HuH-7.5 (cell line): ENCODE measurements around the gene PDZRN4.
A peak's percentile ranks its signal among the peaks of the same experiment; 100 is the strongest.
"Not testable (repeated sequence)": the region's sequence is repeated elsewhere in the genome, so short reads cannot be mapped to it uniquely, and the experiment has no call there.

Experiments
- DNase-seq: peaks from one replicate; pipeline ENCODE4 v3.0.0; 2011; ENCODE audit warnings: low spot score

Gene PDZRN4

DNA sequence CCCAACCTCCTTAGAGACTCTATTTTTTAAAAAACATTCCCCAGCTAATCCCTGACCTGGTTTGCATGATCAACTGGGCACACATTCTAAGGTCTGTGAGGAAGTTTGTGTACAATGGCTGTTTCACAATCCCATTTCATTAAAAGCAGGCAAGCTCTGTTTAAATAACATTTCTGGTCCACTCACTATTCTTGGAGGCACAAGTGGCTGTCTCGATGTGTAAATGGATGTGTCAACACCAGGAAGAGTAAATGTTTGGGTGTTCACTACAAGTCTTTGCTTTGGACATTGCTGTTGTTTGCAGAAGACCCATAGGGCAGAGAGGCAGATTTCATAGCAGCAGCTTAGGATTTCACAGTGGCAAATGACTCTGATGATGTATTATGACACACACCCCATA lies 98.3 kb downstream of the PDZRN4 start:
- DNase-seq: peak; percentile 19

DNA sequence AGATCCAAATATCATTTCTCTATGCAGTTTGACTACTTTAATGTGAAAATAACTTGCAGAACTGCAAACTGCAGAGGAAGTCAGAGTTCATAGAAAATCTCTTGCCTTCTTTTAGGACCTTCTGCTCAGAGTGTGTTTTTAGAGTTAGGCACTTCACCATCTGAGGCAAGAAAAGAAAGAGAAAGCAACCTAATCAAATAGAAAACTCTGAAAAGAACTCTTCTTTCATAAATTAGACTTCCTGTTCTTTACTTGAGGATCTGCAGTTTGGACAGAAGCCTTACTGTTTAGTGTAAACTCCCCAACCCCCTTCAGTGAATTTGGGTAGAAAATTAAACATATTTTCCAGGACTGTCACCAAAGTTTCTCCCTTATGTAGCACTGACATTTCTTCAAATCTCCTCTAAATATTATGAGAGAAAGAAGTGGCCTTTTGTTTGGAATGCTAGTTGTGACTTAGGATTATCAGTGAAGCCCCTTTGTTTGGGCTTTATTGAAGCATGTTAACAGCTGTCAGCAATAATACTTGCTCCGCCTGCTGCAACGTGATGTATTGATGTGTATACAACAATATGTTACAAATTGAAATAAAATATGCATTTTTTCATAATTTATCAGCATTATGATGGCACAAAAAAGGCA lies 99.5 kb downstream of the PDZRN4 start:
- DNase-seq: no peak

DNA sequence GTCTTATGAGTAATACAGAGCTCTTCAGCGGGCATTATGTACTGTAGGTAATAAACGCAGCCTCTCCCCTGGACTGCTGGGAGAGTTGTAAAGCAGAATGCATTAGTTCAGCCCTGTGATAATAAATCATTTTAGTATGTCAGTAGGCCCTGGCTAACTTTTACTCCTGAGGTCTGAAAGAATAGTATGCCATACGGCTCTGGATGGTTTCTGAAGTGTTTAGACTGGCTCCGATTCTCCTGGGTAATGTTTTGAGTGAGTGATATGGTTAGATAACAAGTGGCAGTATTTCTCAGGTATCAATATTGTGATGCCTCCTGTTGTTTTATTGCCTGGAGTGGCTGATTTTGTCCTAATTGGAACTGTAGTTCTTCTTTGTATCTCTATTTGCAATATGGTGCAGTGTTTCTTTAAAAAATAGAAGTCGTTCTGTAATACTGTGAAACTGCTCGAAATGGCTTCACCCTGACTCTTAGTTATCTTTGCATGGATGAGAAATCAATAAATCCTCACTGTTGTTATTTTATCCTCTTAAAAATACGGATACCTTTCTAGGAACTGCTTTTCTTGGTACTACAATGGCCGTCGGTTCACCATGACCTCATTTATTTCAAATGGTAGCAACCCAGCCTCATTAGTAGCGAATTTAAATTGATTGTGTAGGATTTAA lies 100.2 kb downstream of the PDZRN4 start:
- no peak for DNase-seq

DNA sequence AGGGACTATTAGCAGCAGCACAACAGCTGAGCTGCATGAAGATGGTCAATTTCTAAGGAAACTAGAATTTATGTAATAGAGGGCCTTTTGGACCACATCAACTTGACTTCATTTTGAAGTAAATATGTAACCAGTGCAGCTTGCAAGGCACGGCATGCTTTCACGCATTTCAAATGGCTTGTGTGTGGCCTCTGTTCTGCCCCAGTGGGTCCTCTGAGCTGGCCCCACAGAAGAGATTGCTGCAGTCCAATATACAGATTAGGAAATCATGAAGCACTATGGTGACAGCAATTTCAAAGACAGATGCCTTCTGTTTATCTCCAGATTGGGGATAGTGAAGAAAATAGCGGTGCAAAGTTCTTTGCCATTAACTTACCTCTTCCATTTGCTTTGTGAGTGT lies 101.4 kb downstream of the PDZRN4 start:
- no peak for DNase-seq

DNA sequence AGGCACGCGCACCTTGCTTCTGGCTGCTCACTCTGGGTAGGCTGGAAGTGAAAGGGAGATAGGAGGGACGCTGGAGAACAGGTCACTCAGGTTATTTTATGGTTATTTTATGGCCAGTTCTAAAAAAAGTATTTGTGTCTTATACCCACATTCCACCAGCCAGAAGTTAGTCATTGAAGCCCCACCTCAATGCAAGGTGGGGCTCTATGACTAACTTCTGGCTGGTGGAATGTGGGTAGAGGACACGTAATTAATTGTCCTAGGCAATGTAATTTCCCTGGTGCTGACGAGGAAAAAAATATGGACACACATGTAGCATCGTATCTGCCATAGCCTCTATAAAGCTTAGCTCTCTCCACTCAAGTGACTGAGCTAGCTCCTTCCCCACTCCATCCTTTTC lies 104.9 kb downstream of the PDZRN4 start:
- no peak for DNase-seq

DNA sequence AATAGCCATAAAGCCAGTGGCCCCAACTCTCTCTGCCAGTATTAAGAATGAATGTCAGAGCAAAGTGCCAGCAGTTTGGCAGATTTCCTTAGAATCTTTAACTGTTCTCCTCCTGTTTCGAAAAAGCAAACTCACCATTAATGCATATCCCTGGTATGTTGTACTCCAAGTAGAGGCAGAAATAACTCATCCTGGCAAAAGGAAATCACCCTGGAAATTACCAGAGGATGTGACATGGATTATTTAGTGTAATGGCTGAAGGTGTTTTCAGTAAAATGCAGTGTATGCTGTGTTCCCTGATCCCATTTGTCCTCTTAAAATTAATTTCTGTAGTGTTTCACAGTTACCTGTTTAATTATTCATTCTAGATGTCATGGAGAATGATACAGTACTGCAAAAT lies 105.3 kb downstream of the PDZRN4 start:
- no peak for DNase-seq

DNA sequence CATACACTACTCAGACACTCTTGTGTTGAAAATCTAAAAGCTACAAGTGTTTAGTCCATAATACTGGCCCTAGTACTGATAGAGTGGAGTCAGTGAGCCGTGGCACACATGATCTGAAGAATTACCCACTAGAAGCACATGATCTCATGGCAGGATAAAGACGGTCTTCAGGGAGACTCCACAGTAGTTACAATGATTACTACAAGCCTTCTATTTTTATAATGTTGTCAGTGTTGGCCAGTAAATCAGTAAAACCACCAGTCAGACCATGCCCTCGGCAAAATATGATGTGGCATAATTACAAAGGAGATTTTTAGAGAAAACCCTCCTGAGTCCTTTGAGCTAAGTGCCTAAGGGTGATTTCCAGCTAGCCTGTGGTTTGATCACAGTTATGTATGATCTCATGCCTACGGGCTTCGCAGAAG lies 114.9 kb downstream of the PDZRN4 start:
- no peak for DNase-seq

DNA sequence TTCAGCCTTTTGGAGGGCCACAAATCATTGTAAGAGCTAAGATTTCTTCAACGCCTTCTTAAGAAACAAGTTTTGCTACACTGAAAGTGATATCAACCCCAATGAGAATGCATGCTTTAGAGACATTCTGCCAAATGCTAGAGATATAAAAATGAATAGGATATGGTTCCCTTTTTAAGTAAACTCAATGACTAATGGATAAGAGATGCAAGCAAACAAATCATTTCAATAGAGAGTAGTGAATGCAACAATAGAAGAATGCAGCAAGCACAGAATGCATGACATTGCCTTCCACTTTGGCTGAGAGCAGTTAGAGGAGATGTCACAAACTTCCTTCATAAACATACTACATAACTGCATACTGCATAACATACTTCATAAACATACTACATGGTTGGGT lies 116.4 kb downstream of the PDZRN4 start:
- no peak for DNase-seq

DNA sequence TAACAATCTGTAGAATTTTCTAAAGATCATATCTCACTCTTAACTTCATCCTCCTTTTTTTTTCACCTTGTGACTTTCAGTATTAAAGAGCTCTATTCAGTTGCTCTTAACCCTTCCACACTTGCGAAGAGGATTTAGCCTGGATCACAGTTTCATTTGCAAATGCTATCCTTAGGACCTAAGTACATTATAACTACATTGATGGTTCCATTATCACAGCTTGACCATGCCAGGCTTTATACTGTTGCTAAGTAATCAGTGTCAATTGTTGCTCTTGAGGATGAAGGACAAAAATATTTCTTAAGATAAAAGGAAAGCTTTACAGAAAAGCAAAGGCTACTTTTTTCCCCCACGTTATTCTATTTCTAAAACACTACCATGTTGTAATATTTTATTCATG lies 122.2 kb downstream of the PDZRN4 start:
- no peak for DNase-seq

DNA sequence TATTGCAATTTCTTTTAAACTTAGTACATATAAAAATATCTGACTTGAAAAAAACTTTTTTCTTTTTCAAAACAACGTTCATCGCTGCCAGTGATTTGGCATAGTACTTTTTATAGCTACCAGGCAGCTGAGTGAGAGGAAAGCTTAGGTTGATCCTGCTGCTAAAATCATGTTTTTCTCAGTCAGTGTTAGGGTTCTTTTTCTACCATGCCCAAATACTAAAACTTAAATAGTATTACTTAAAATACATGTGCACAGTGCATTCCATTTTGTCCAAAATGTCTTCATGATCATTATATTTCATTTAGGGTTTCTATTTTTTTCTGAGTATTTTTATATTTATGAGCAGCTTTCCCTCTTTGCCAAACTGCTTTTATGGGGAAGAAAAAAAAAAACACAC lies 123.8 kb downstream of the PDZRN4 start:
- DNase-seq: no peak

DNA sequence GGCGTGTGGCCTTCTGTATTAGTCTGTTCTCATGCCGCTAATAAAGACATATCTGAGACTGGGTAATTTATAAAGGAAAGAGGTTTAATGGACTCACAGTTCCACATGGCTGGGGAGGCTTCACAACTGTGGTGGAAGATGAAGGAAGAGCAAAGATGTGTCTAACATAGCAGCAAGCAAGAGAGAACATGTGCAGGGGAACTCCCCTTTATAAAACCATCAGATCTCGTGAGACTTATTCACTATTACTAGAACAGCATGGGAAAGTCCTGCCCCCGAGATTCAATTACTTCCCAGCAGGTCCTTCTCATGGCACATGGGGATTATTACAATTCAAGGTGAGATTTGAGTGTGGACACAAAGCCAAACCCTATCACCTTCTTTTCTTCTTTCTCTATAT lies 124.3 kb downstream of the PDZRN4 start:
- not testable (repeated sequence) for DNase-seq

DNA sequence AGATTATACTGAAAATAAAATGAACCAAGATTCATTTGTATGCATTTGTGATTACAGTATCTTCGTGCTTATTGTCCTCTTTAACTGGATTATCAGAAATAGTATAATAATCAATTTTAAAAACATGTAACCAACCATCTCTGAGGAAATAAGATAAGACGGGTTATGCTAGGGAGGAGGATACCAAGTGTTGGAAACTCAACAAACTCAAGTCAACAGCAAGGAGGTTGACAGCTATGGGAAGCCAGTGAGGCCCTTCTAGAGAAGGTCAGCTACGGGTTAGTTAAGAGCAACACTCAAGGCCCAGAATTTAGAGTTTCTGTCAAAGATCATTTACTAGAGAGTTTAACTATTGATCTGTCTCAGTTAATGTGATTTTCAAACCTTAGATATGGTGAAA lies 137.2 kb downstream of the PDZRN4 start:
- DNase-seq: no peak

DNA sequence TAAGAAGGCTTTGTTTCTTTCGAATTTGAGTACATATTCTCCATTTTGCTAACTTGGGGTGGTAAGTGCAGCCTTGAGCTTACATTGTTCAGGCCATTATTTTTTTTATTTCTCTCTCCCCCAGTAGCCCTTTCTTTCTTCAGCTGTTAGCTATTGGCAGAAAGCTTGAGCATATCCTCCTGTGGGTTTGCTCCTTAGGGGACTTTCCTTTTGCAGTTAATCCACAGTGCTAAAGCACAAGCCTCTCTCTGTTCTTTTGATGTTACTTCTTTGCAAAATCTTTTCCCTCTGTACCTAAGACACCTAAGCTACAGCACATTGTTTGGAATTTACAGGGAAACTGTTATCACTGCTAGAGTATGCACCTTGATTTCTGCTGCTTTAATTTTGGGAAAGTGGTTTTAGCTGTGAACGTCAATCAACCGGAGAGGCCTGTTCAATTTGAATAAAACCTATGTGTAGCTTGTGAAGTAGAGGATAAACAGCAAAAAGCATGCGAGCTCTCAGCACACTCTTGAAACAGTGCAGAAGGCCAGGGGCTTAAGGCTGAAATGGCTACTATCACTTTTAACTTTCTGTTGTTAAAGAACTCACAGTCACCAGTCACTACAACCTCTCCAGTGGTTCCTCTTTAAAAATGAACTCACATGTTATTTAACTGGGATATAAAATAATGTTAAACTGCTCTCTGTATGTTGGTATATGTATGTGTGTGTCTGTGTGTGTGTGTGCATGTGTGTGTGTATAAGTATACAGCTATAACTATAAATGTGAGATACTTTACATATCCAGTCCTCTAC lies 139.2 kb downstream of the PDZRN4 start:
- DNase-seq: no peak

DNA sequence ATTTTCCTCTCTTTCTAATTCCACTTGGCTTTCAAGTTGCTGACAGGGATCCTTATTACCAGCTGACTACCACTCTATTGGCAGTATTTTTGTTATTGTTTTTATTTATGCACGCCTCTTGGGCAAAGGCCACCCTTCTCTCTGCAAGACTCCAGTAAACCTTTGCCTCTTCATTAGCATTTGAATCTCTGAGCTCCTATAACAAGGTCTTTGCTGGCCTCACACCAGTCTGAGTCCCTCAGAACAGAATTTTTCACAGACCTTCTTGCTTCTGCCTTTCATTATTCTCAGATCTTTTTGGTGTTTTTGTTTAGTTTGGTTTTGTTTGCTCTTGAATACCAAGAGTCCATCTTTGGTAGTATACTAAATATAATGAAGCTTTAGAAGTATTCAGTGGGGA lies 145.9 kb downstream of the PDZRN4 start:
- DNase-seq: no peak

DNA sequence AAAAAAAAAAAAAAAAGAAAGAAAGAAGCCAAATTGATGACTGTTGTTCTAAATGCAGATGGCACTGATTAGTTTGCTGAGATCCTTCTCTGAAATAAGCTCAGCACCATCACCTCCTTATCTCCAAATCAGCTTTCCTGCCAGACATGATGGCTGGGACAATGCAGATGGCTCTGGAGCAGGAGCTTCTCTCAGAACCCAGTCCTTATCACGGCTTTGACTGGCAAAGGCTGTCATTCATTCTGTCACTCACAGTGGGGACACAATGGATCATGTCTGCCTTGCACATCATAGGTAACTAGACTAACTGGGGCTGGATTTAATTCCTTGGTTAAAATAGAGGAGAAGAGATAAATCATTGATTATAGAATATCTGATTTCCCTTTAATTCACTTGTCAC lies 146.3 kb downstream of the PDZRN4 start:
- no peak for DNase-seq

DNA sequence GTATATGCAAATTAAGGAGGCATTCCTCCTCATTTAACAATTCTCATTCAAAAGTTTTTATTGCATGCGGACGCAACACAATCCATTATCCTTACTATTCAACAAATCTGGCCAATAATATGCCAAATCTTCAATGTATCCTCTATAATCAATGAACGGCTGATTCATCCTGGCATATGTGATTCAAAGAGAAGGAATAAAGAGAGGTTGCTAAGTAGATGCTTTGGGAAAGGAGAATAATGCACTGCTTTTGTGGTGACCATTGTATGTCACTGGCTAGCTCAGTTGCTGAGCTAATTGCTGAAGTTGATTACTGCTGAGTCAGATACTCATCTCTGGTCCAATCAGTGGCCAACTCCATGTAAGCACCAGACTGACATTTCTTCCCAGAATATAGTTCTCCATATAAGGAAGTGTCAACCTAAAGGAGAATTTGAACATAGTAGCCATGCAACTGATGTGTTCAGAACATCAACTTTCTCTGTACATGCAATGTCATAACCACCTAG lies 148.0 kb downstream of the PDZRN4 start:
- DNase-seq: no peak

DNA sequence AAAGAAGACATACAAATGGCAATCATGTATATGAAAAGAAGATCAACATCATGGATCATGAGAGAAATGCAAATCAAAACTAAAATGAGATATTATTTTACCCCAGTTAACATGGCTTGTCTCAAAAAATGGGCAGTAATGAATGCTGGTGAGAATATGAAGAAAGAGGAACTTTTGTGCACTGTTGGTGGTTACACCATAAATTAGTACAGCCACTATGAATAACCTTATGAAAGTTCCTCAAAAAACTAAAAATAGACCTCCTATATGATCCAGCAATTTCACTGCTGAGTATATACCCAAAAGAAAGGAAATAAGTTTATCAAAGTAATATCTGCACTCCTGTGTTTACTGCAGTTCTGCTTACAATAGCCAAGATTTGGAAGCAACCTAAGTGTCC lies 151.7 kb downstream of the PDZRN4 start:
- DNase-seq: no peak

DNA sequence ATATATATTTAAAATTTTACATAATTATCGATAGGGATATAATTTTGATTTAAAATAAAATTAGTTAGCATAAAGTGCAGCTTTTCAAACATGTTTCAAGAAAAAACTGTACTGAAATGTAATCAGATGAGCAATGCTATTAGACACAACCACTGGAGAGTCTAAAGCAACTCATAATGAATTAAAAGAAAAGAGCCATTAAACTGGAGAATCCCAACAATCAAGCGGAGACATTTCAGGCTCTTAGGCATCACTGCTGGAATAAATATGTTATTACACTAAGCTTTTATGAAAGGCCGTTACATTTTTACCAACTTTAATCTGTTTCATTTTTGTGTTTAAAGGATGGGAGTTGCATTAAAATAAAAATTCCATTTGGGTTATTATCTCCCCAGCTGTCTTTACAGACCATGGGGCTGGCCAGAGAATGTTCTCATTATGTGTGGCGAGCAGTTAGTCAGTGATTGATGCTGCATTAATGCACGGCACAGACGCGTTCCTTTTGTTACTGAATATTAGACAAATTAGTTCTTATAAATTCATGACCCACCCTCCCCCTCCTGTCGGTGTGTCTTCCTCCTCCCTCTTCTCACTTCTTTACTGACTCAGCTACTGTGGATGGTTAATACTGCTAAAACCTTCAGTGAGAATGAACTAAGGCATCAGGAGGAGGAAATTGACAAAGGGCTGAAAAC lies 156.8 kb downstream of the PDZRN4 start:
- DNase-seq: no peak

DNA sequence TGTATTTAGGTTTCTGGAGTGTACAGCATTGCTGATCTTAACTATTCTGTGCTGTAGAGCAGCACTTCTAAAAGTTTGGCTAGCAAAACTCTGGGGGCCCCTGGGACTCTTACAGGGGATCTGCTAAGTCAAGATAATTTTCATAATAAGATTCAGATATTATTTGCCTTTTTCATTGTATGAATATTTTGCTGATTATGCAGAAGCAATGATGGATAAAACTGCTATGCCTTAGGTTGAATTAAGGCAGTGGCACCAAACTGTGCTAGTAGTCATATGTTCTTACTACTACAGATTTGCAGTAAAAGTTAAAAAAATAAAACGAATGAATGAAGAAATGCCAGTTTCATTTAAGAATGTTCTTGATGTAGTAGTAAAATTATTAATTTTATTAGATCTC lies 160.1 kb downstream of the PDZRN4 start:
- DNase-seq: no peak

DNA sequence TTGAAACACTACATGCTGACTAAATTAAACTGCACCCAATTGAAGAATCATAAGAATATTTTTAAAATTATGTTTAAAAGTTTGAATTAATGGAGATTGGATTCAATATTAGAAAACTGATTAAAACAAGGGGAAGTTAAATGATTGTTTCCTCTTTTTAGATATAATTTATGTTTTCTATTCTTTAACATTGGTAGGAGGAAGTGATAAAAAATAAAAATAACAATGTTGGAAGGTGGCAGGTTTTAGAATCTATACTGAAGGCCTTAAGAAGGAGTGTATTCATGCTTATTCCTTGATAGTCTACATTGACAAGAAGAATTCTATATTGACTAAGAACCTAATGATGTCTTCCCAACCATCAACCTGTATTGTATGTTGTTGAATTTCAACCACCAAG lies 168.1 kb downstream of the PDZRN4 start:
- DNase-seq: no peak

DNA sequence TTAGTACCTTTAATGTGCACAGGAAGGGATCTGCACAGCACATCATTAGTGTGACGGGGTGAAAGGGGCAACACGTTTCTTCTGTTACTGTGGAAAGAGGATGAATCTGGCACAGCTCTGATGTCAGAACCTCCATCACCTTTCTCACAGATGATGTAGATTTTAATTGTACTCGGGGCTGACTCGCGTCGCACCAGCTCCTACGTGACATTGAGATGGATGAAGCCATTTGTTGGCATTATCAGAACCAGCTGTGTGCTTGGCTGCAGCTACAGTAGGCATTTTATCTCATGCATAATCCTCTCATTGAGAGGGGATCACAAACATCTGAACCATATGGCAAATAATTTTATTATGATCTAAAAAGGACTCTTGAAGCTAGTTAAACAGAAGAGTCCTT lies 173.6 kb downstream of the PDZRN4 start:
- DNase-seq: no peak

DNA sequence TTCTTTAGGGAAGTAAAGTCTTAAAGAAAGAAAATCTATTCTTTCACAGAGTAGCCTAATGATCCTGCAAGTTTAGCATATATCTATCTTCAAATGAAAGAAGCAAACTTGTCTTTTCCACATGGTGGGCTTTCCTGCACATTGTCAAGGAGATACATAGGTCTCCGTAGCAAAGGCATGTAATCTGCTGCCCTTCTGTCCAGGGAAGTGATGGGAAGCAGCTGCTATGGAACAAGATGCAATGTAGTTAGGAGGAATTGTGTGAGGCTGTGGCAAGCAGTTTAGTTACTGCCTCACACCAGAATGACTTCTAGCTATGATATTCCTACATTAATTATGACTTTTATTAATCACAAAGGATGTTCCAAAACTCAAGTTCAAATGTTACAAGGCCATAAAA lies 174.4 kb downstream of the PDZRN4 start:
- DNase-seq: no peak

DNA sequence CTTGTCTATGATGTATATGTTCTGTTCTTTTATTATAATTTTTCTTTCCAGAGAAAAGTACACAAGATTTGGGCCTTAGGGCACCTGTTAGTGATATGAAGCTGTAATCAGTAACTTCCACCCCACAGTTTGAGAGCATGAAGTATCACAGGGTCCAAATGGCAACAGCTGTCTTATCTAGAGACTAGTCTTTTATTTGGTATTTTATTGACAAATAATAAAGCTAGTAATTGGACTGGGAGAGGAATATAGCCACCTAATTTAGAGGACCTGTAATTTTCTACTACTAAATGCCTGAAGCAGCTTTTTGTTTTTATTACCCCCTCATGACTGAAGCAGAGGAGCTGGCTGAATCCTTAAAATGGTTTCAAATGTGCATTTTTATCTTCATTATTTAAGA lies 174.8 kb downstream of the PDZRN4 start:
- DNase-seq: no peak
